Fibroblast of skin of back (primary cell): Measurements from ENCODE around the gene ZNF860. TPM values are rescaled to one million over a fixed set of nuclear protein-coding genes. Genes with fewer than 3 reads are reported as not detected.

Source experiments
- DNase-seq: peaks from one replicate; pipeline ENCODE4 v3.0.0-alpha.2; 2013
- polyA plus RNA-seq, 2 experiments: library from polyadenylated mRNA; unstranded; fragments of 120-200 nt; gene quantifications; one replicate each; pipeline ENCODE4 v1.2.1, GENCODE V29; 2013; ENCODE audit not compliant: insufficient read length in 2 of 2

The ZNF860 gene
- polyA plus RNA-seq (2013, experiment 1 of 2; ENCODE audit: insufficient read length): 0.17 TPM
- polyA plus RNA-seq (2013, experiment 2 of 2; ENCODE audit: insufficient read length): 0.10 TPM

DNA sequence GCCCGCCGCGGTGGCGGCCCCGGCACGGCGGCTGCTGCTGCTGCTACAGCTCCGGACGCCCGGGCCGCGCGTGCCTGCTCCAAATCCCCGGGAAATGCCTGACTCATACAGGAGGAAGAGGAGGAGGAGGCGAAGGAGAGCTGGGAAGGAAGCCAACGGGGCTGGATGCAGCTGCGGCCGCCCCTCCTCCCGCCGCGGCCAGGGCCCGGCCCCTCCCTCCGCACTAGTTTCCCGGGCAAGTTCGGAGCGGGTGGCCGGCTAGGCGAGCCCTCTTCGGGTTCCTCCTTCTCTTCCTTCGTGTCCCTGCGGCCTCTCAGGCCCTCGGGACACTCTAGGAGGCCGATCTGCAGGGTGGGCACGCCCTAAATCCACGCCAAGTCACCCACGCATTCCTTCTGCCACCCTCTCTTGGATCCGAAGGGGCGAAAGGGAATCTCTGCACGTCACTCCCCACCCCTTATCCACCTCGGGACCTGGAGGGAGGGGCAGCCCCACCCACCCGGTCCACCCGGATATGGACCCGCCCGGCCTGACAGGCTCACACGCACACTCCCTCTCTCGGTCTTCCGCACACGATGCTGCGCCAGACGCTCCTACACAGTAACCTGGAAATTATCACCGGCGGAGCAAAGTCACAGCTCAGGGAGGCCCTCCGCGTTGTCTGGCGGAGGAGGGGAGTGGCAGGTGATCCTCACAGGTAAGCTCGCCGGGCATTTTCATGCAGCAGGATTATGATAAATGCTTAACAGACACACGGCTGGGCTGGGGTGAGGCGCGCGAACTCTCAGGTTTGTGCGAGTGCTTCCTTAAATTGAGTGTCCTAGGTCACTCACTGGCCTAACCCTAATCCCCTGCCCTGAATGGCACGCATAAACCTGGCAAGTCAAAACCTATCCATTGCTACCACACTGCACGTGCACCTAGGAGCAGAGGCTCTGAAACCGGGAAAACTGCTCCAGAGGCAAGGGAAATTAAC is at the start of gene ZNF860, which contains the start of gene OSBPL10:
ZNF860 (plus strand) TSS at position 545 of the 976 bp plus-strand sequence. CDS start 7,330 bp downstream, outside the sequence.
OSBPL10 (minus strand) TSS at position 57 of the 976 bp plus-strand sequence. CDS start 83 bp downstream, outside the sequence.
- peak; percentile 92 for DNase-seq

DNA sequence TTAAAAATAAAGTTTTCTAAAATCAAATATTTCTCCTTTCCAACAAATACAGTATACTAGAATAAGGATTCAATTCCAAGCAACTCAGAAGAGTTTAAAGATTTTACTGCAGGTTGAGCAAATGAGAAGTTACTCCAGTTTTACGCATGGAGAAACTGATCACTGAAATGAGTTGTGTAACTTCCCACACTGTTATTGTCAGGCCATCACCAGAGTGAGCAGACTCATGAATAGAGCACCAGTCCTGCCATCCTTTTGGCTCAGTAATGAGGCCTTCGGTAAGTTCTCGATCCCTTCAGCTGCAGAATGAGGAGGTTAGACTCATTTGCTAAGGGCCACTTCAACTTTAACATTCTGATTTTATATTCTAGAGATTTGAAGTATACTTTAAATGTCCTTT is 48.6 kb upstream of the ZNF860 start:
- DNase-seq: no peak

DNA sequence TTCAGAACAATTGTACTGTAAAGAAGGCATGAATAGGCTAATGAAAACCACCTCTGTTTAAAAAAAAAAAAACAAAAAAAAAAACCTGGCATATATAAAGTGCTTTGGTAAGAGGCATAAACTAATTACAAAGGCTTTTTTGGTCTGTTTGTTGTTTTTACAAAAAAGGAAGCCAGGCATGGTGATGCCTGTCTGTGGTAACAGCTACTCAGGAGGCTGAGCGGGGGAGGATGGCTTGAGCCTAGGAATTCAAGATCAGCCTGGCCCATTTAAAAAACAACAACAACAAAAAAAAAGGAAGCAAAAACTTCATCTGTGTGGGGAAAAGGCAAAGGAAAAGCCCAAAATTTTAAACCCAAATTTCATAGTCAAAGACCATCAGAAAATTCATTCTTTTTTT is 47.5 kb upstream of the ZNF860 start:
- no peak for DNase-seq

DNA sequence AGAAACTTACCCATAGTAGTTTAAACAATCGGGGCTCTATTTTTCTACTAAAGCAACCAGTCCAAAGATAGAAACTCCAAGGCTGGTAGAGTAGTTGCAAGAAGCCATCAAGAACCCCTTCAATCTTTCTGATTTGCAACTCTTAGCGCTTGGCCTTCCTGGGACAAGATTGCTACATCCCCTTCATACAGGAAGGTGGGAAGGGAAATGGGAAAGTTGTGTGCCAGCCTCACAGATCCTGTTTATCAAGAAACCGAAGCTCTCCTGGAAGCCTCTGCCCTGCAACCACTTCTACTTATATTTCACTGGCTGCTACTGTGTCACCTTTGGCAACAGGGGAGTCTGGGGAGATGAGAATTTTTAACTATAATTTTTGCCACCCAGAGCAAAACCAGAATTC is 46.7 kb upstream of the ZNF860 start:
- no peak for DNase-seq

DNA sequence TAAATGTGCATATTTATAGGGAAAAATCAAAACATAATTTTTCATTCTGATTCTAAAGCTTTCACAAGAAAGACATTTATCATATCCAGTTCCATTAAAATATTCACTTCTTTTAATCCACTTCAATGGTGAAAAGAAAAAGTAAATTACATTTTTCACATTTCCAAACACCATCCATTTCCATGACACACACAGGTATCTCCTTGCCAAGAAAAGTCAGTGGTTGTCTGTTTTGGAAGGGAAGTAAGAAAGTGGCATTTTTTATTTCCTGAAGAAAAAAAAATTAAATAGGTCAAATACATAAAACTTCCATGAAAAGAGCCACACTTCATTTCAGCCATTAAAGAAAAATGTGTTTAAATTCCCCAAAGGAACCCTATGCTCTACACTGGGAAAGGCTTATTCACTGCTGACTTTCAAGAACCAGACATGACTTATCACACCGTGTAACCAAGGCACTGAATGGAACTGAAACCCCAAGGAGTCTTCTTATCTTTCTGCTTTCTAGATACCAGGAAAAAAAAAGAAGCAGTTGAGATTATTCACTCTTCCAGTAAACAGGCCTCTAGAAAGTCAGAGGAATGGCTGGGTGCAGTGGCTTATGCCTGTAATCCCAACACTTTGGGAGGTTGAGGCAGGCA is 45.0 kb upstream of the ZNF860 start:
- peak; percentile 27 for DNase-seq

DNA sequence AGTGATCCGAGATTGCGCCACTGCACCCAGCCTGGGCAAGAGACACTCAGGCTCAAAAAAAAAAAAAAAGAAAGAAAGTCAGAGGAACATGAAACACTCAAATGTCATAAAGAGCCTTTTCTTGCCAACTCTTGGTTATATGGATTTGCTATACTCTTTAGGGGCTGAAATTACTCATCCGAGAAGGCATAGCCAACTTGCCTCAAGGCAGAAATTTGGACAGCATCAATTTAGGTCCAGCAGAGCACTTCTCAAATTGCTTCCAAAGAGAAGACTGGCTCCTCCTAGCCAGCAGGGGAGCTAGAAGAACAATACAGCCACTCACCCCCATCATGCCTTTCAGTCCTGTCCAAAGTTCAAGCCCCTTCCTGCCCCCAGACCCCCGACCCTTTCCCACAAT is 44.3 kb upstream of the ZNF860 start:
- DNase-seq: no peak

DNA sequence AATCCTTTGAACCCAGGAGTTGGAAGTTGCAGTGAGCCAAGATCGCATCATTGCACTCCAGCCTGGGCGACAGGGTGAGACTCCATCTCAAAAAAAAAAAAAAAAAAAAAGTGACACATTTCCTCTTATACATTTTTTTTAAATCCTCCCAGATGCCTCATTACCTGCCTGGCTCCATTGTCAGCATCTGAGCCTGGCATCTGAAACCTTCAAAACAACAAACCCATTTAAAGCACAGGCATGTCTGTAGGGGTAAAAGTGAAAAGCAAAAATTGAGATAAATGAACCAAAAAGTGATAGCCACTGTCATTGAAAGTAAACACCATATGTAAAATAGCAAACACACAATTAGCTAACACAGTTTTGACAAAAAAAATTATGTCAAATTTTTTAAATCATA is 39.1 kb upstream of the ZNF860 start:
- no peak for DNase-seq

DNA sequence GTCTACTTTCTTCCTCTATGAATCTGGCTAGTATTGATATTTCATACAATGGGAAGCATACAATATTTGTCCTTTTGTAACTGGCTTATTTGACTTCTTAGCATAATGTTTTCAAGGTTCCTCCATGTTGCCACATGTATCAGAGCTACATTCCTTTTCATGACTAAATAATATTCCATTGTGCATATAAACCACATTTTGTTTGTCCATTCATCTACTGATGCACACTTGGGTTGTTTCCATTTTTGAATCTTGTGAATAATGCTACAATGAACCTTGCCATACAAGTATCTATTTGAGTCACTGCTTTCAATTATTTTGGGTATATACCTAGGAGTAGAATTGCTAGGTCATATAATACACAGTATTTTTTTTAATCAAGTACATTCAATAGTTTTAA is 38.5 kb upstream of the ZNF860 start:
- no peak for DNase-seq

DNA sequence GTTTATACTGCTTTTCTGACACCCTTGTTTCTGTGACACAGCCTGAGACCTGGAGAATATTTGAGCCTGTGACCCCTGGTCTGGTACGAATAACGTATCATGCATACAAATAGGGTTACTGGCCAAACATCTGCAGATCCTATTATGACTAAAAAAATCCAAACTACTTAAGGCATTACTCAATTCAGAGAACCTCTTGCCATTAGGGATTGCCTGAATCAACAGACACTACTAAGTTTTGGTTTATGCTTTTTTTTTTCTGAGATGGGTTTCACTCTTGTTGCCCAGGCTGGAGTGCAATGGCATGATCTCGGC is 35.9 kb upstream of the ZNF860 start:
- no peak for DNase-seq

DNA sequence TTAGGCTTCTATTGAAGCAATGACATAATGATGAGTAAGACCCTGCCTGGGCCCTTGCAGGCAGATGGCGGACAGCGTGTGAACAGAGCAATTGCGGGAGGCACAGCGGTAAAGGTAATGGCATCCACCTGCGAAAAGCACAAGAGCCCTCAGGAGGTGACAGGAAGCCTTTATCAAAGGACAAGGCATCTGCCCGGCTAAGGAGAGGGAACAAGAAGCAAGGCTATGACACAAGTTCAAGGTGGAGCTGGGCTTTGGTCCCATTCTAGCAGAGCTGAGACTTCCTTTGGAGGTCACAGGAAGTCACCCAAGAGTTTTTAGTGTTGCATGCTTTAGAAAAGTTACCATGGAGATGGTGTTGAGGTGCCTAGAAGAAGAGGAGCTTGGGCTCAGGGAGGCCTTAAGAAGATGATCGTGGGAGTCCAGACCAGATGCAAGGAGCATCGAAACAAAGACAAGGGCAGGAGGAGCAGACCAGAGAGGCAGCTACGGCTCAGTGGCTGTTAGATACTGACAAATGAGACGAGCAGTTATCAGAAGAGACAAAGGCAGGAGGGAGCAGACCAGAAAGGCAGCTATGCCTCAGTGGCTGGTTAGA is 35.0 kb upstream of the ZNF860 start:
- no peak for DNase-seq

DNA sequence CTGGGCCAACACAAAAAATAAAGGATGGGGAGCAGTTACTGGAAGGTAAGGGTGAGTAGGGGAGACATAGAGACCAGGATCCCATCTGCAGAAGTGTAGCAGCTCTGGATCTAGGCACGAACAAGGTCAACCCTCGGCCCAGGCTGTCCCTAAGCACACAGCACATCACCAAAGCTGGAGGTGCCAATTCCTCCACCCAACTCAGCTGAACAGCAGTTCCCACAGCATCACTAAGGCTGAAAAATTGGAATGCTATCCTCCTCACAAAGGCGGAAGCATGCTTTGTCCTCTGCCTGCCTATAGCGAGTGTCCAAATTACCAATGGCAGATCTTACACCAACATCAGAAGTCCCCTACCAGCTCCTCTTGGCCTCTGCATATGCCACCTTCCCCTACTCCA is 34.4 kb upstream of the ZNF860 start:
- DNase-seq: no peak

DNA sequence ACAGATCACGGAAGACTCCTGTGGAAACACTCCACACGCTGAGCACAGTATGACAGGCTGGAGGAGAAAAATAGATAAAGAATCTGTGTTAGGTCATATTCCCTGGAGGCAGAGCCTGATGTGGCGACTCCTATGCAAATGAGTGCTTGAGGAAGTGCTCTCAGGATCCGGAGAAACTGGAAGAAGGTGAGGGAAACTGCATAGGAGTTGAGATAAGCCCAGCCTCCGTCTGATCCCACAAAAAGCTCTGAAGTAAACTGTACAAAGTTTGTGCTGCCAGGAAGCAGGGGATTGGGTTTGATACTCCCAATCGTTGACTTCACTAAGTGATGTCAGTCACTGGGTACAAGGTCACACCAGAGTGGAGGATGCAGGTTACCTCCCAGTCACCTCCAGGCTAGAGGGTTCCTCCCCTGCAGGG is 33.9 kb upstream of the ZNF860 start:
- no peak for DNase-seq

DNA sequence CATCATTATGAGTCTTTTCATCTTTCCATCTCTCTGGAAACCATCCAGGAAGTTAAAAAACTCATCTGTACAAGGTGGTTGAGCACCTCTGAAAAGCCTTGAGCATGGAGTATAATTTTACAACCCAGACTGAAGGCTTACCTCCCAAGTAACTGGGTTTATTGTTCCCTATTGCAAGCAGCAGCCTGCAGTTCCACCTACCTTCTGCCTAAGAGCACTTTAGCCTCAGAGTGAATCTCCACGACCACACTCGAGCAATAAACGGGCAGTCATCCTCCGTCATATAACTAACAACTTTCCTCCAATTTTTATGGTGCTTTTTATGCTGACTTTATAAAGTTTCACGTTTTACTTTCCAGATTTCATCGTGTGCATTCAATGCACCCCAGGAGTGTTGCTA is 33.3 kb upstream of the ZNF860 start:
- no peak for DNase-seq

DNA sequence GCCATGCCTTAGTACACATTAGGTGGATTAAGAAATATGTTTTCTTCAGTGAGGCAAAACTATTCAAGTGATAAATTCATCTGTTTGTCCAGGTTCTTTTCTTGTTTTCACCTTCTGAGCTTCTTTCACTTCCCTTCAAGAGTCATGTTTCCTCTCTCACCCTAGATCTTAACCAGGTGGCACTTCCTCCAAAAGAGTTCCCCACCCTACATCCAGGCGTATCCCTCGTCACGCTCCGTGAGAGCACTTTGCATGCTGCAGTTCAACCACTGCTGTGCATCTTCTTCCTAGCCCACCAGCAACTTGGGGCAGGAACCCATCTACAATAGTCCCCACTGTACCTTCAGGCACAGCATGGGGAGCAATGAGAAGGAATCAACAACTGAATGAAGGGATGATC is 29.3 kb upstream of the ZNF860 start:
- DNase-seq: no peak

DNA sequence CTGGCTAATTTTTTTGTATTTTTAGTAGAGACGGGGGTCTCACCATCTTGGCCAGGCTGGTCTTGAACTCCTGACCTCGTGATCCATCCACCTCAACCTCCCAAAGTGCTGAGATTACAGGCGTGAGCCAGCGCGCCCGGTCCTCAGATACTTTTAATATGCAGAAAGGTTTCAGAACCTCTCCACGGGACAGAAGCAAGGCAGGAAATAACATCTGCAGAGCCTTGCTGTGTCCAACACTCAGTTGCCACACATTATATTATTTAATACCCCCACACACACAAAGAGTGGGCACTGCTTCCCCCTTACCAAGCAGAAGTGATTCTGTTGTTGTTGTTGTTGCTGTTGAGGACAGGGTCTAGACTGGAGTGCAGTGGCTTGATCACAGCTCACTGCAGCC is 28.5 kb upstream of the ZNF860 start:
- DNase-seq: no peak

DNA sequence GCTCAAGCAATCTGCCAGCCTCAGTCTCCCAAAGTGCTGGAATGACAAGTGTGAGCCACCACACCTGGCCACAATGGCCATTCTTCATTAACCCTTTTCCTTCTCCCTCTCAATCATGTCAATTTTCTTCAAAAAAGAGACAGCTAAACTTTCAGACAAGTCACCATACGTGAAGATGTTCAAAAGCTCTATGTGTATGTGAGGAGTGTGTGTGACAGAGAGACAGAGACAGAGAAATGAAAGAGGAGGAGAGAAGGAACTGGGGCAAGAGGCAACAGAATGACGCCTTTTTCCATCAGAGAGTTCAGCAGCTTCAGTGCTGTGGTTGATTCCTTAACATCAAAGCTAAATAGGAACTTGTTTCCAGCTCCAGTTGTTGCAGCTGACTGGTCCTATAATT is 27.9 kb upstream of the ZNF860 start:
- DNase-seq: no peak

DNA sequence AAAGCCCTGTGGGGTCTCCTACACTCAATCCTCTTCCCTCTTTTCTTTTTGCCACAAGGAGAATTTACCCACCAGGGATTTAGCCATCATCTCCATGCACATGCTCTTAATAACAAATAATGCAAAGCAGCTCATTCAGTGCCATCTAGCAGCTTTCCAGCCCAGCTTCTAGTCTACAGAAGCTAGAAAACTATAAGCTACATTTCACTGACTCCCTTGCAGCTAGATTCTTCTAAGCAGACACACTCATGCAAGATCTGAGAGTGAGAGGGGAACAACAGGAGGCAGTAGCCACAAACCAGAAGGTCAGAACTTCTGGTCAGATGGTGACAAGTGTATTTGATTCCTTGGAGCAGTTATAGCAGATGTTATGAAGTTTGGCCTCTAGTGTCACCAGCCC is 26.0 kb upstream of the ZNF860 start:
- DNase-seq: no peak

DNA sequence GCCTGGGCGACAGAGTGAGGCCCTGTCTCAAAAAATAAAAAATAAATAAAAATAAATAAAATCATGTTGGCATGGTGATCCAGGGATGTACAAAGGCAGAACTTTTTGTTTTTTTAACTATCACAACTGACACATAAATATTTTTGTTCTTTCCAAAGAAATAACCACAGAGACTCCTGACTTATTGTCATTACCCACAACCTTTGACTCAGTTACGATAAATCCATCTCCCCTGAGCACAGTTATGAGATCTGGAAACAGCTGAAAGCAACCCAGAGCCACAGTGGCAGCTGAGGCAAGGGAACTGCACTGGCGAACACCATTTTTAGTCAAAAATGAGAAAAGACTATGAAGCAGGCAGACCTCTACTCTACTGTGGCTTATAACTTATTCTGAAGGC is 24.4 kb upstream of the ZNF860 start:
- DNase-seq: no peak

DNA sequence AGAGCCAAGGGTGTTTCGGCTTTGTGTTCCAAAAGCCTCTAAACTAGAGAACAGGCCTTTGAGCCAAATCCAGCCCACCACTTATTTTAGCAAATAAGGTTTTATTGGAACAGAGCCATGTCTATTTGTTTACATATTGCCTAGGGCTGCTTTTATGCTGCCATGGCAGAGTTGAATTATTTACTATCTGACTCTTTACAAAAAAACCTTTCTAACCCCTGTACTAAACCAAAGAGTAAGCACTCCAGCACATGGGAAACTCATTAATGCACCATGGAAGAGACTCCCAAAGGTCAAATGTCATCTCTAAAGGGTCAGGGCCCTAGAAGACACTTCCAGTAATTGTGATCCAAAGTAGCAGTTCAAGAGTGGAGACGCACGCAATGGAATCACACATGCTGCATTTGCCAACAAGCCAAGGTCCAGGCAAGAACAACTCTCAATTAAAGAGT is 22.8 kb upstream of the ZNF860 start:
- no peak for DNase-seq

DNA sequence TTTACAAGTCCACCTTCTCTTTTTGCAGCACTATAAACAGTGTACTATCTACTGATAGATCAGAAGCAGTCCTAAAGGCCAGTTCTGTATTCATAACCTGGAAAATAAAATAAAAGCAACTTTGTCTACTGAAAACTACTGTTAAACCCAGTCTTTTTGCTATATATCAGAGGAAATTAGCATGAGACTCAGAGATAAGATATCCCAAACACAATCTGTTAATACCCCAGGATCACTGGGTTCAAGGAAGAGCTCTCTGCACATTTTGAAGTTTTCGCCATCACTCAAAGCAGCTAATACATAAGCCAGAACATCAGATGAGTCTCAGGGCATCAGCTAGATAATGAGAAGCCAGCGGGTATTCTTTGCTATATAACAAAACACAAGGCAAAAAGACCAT is 22.3 kb upstream of the ZNF860 start:
- no peak for DNase-seq

DNA sequence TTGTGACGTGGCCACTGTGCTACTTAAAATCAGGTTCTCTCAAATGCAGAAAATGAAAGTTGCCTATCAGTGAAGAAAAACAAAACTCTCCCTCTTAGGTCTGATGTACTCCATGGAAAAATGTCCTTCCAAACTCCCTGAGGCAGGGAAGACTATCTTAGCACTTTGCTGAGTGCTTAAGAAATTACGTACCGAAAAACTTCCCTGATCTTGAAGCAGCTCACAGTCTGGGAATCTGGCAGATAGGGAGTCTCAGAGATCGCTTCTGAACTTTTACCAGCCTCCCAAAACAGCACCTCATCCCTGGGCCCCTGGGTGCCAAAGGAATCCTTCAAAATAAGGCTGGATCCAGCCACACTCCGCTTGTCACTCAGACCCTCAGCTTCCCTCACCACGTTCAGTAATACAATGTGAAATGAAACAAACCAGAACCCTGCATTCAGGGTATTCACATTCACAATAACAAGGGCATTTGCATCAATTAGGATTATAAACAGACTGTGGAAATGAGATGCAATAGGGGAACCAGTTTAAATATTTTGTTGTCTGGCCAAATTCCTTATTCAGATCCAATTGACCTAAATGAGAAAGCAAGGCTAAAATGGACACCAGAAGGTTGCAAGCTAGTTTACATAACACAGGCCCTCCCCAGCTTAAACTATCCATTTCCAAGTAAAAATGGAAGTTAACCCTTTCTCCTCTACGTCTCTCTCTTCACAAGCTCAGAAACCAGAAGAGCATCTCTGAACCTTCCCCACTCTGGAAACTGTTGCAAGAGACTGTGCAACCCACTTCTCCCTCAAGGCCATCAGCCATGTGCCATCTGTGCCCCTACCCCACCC is 21.4 kb upstream of the ZNF860 start:
- DNase-seq: peak; percentile 48

DNA sequence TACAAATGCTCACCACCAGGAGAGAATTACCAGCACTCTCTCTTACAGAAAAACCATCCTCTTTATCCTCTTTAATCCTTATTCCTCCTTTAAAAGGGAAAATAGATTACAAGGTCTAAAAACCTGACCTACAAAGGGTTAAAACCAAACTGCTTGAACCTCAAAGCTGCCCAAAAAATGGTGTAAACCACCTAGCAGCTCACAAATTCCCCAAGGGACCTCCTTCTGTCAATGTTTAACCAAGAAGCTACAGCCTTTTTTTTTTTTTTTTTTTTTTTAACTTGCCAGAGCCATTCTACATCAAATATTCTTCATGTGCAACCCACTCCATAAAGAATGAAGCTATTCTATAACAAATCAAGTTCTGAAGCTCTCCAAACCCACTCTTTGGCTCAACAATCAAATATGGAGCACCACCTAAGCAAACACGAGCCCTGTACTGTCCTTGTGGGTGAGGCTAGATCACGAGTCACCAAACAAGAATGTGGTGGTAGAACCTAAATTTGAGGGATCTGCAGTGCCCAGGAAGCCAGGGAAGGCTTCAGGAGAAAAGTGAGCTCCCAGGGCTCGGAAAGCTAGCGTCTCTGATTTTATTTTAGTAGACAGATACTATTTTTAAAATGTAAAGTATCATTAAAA is 20.6 kb upstream of the ZNF860 start:
- DNase-seq: peak; percentile 78
